CD4-positive, alpha-beta memory T cell (primary cell): Measurements from ENCODE around the gene SAC3D1. TPM values are rescaled to one million over a fixed set of nuclear protein-coding genes. Genes with fewer than 3 reads are reported as not detected.
A peak's percentile ranks its signal among the peaks of the same experiment; 100 is the strongest.

Source experiments
- CTCF ChIA-PET: fragments of 350-600 bp; sonication (Branson Sonifier 250); formaldehyde crosslinking; loops from one replicate; lab custom pipeline; 2021; ENCODE audit warnings: inconsistent platforms; ENCODE audit not compliant: partially characterized antibody; lab: Charles Lee
- POLR2A ChIA-PET: fragments of 350-600 bp; sonication (Branson Sonifier 250); formaldehyde crosslinking; loops from one replicate; lab custom pipeline; 2021; ENCODE audit not compliant: partially characterized antibody; lab: Charles Lee
- DNase-seq, 5 donors: peaks; one replicate each; pipeline versions ENCODE4 v3.0.0 to v3.0.0-alpha.2; 2020 to 2022; ENCODE audit warnings: mixed read lengths in 1 of 5
- H3K27ac ChIP-seq: one replicate; pipeline ENCODE4 v1.7.0; 2013; ENCODE audit warnings: low read depth, low read length
- H3K27me3 ChIP-seq: 2 replicates; pipeline ENCODE4 v1.7.0; 2013; ENCODE audit warnings: mild to moderate bottlenecking, low read length, moderate library complexity; ENCODE audit not compliant: insufficient read depth
- H3K36me3 ChIP-seq: 2 replicates; pipeline ENCODE4 v1.7.0; 2013; ENCODE audit warnings: mild to moderate bottlenecking, low read length, moderate library complexity; ENCODE audit not compliant: insufficient read depth
- H3K4me1 ChIP-seq: 2 replicates; pipeline ENCODE4 v1.7.0; 2013; ENCODE audit warnings: mild to moderate bottlenecking, low read length, moderate library complexity; ENCODE audit not compliant: insufficient read depth
- H3K4me3 ChIP-seq, 2 donors: one replicate each; pipeline ENCODE4 v1.7.0; 2013; ENCODE audit warnings: low read length in 2 of 2, mild to moderate bottlenecking in 1 of 2
- H3K9me3 ChIP-seq, 2 donors: one replicate each; pipeline ENCODE4 v1.7.0; 2013; ENCODE audit warnings: low read length in 2 of 2, control low read depth in 1 of 2; ENCODE audit not compliant: control insufficient read depth in 1 of 2
- H3K27ac Mint-ChIP-seq, 7 donors: one replicate each; pipeline ENCODE4 v1.8.0; 2020 to 2021; ENCODE audit warnings: mixed read lengths in 7 of 7, mild to moderate bottlenecking in 6 of 7, inconsistent platforms in 3 of 7, moderate library complexity in 3 of 7
- H3K27me3 Mint-ChIP-seq, 2 donors: one replicate each; pipeline ENCODE4 v1.8.0; 2020 to 2021; ENCODE audit warnings: mixed read lengths in 2 of 2
- H3K36me3 Mint-ChIP-seq, 2 donors: one replicate each; pipeline ENCODE4 v1.8.0; 2020 to 2021; ENCODE audit warnings: mixed read lengths in 2 of 2, inconsistent platforms in 1 of 2, mild to moderate bottlenecking in 1 of 2
- H3K4me1 Mint-ChIP-seq, 4 donors: one replicate each; pipeline ENCODE4 v1.8.0; 2020 to 2021; ENCODE audit warnings: mixed read lengths in 4 of 4, mild to moderate bottlenecking in 1 of 4
- H3K4me3 Mint-ChIP-seq, 8 donors: one replicate each; pipeline ENCODE4 v1.8.0; 2020 to 2021; ENCODE audit warnings: mixed read lengths in 8 of 8, mild to moderate bottlenecking in 7 of 8, moderate library complexity in 6 of 8, inconsistent platforms in 3 of 8
- H3K9me3 Mint-ChIP-seq, 8 donors: one replicate each; pipeline ENCODE4 v1.8.0; 2020 to 2021; ENCODE audit warnings: mixed read lengths in 8 of 8, mild to moderate bottlenecking in 5 of 8, inconsistent platforms in 3 of 8, moderate library complexity in 1 of 8
- intact Hi-C: fragments of 100-400 bp; cut with micrococcal nuclease; formaldehyde crosslinking; loops from one replicate; pipeline ENCODE4 v1.15.1; 2023
- polyA plus RNA-seq, 2 donors: library from polyadenylated mRNA; unstranded; fragments of 300-500 nt; fragmentation: Illumina TruSeq; gene quantifications; one replicate each; pipeline ENCODE4 v1.2.3, GENCODE V29; 2021
- total RNA-seq, 2 experiments: library from RNA; stranded (reverse); gene quantifications; one replicate each; pipeline ENCODE4 v1.2.3, GENCODE V29; 2021

SAC3D1 gene
- total and polyA plus RNA-seq, 4 experiments from 2014 or later, result 6.8 to 10.6 (median 10.0) TPM

GRCh38 chr11:65084598-65085375 lies 43.8 kb downstream of the SAC3D1 start:
- H3K4me3 Mint-ChIP-seq, result peak overlapping the region; percentile 92 to 96 (median 94)
- Histone ChIP-seq H3K4me3 (peak overlapping the region; percentile 50 to 75), H3K36me3 (peaks cover 37% of the 10 kb centered on the region), H3K9me3 (no peaks in the 10 kb centered on the region), H3K27ac (peak overlapping the region; percentile 94), H3K27me3 (no peaks in the 10 kb centered on the region), H3K4me1 (peaks cover 24% of the 10 kb centered on the region)
- intact Hi-C loops, result loop anchor here (1.0 kb wide), 8 partner anchors 12 to 306 kb away; partner anchors contain the start of genes FAU, MRPL49, PPP2R5B and SF1
- H3K36me3 Mint-ChIP-seq, result peaks cover 28 to 29% of the 10 kb centered on the region in 2 donors
- peaks cover 0 to 4% (median 0%) of the 10 kb centered on the region in 8 donors for H3K9me3 Mint-ChIP-seq
- ChIA-PET CTCF (interaction anchor here (1.0 to 1.8 kb wide), 8 partner anchors 10 to 70 kb away, joined by 3 to 9 read pairs (median 4); partner anchors contain the start of genes ARL2 and SAC3D1), POLR2A (interaction anchor here (0.8 to 3.0 kb wide), 7 partner anchors 9 to 37 kb away, joined by 3 to 17 read pairs (median 4); partner anchors contain the start of genes FAU, MRPL49, TM7SF2 and VPS51)
- DNase-seq, result no peak
- H3K27ac Mint-ChIP-seq, result peak overlapping the region; percentile 97 to 99 (median 98)
- H3K27me3 Mint-ChIP-seq, result no peaks in the 10 kb centered on the region
- H3K4me1 Mint-ChIP-seq, result peaks cover 9 to 42% (median 25%) of the 10 kb centered on the region in 4 donors

- CTCF ChIA-PET, result interaction anchor here (1.0 to 1.8 kb wide), 8 partner anchors 9 to 71 kb away, joined by 3 to 9 read pairs (median 4); partner anchors contain the start of genes ARL2 and SAC3D1
- Mint-ChIP-seq H3K27me3 (no peaks in the 10 kb centered on the region), H3K27ac (peak overlapping the region; percentile 97 to 99 (median 98)), H3K4me3 (peak overlapping the region; percentile 22 to 96 (median 94)), H3K36me3 (peaks cover 28 to 29% of the 10 kb centered on the region in 2 donors), H3K9me3 (peaks cover 0 to 4% (median 0%) of the 10 kb centered on the region in 8 donors), H3K4me1 (peaks cover 9 to 42% (median 25%) of the 10 kb centered on the region in 4 donors)
- DNase-seq, result no peak
- Histone ChIP-seq H3K27ac (no peak overlapping the region), H3K36me3 (peaks cover 38% of the 10 kb centered on the region), H3K4me1 (peaks cover 24% of the 10 kb centered on the region), H3K27me3 (no peaks in the 10 kb centered on the region), H3K9me3 (no peaks in the 10 kb centered on the region), H3K4me3 (no peak overlapping the region)
- intact Hi-C loops, result no loop called here
- POLR2A ChIA-PET, result interaction anchor here (0.6 to 3.0 kb wide), 8 partner anchors 9 to 46 kb away, joined by 3 to 17 read pairs (median 4); partner anchors contain the start of genes FAU, MRPL49, TM7SF2 and VPS51
Measured at GRCh38 chr11:65085446-65085845, 44.4 kb downstream of the SAC3D1 start.

GRCh38 chr11:65086809-65087208 lies 45.8 kb downstream of the SAC3D1 start:
- H3K9me3 Mint-ChIP-seq, result peaks cover 0 to 4% (median 0%) of the 10 kb centered on the region in 8 donors
- Histone ChIP-seq H3K9me3 (no peaks in the 10 kb centered on the region), H3K4me3 (no peak overlapping the region), H3K27me3 (no peaks in the 10 kb centered on the region), H3K4me1 (peaks cover 24% of the 10 kb centered on the region), H3K36me3 (peaks cover 38% of the 10 kb centered on the region), H3K27ac (no peak overlapping the region)
- peaks cover 28 to 29% of the 10 kb centered on the region in 2 donors for H3K36me3 Mint-ChIP-seq
- ChIA-PET CTCF (interaction anchor here (1.5 kb wide), 1 partner anchor 13 kb away, joined by 4 read pairs; no protein-coding TSS in a partner anchor), POLR2A (interaction anchor here (1.0 to 3.0 kb wide), 5 partner anchors 10 to 35 kb away, joined by 3 to 17 read pairs (median 14); partner anchors contain the start of genes FAU, MRPL49, TM7SF2 and VPS51)
- intact Hi-C loops, result no loop called here
- H3K4me3 Mint-ChIP-seq, result peak overlapping the region in 1 of 8 donors; percentile 49
- H3K27ac Mint-ChIP-seq, result no peak overlapping the region
- peaks cover 9 to 37% (median 25%) of the 10 kb centered on the region in 4 donors for H3K4me1 Mint-ChIP-seq
- no peaks in the 10 kb centered on the region for H3K27me3 Mint-ChIP-seq
- DNase-seq, result no peak

- CTCF ChIA-PET, result interaction anchor here (1.5 kb wide), 1 partner anchor 13 kb away, joined by 4 read pairs; no protein-coding TSS in a partner anchor
- Mint-ChIP-seq H3K4me3 (no peak overlapping the region), H3K36me3 (peaks cover 28 to 29% of the 10 kb centered on the region in 2 donors), H3K9me3 (peaks cover 0 to 4% (median 0%) of the 10 kb centered on the region in 8 donors), H3K4me1 (peaks cover 9 to 37% (median 25%) of the 10 kb centered on the region in 4 donors), H3K27me3 (no peaks in the 10 kb centered on the region), H3K27ac (no peak overlapping the region)
- POLR2A ChIA-PET, result interaction anchor here (1.0 to 3.0 kb wide), 4 partner anchors 10 to 35 kb away, joined by 3 to 17 read pairs (median 14); partner anchors contain the start of genes FAU, MRPL49, TM7SF2 and VPS51
- H3K27ac ChIP-seq, result no peak overlapping the region
- peaks cover 38% of the 10 kb centered on the region for H3K36me3 ChIP-seq
- intact Hi-C loops, result no loop called here
- no peaks in the 10 kb centered on the region for H3K27me3 ChIP-seq
- no peaks in the 10 kb centered on the region for H3K9me3 ChIP-seq
- no peak overlapping the region for H3K4me3 ChIP-seq
- DNase-seq, result no peak
- peaks cover 24% of the 10 kb centered on the region for H3K4me1 ChIP-seq
Measured at GRCh38 chr11:65087216-65087615, 46.2 kb downstream of the SAC3D1 start.

GRCh38 chr11:65087827-65088226 lies 46.8 kb downstream of the SAC3D1 start:
- ChIA-PET CTCF (no interaction called here), POLR2A (interaction anchor here (0.7 kb wide), 1 partner anchor 30 kb away, joined by 6 read pairs; the partner anchor contains the start of gene ZNHIT2)
- intact Hi-C loops, result no loop called here
- H3K4me1 Mint-ChIP-seq, result peaks cover 9 to 35% (median 23%) of the 10 kb centered on the region in 4 donors
- no peaks in the 10 kb centered on the region for H3K27me3 Mint-ChIP-seq
- no peaks in the 10 kb centered on the region for H3K9me3 ChIP-seq
- H3K9me3 Mint-ChIP-seq, result peaks cover 0 to 4% (median 0%) of the 10 kb centered on the region in 8 donors
- H3K27me3 ChIP-seq, result no peaks in the 10 kb centered on the region
- peaks cover 24% of the 10 kb centered on the region for H3K4me1 ChIP-seq
- no peak overlapping the region for H3K27ac ChIP-seq
- H3K27ac Mint-ChIP-seq, result no peak overlapping the region
- peaks cover 28 to 29% of the 10 kb centered on the region in 2 donors for H3K36me3 Mint-ChIP-seq
- H3K4me3 Mint-ChIP-seq, result no peak overlapping the region
- no peak for DNase-seq
- H3K4me3 ChIP-seq, result no peak overlapping the region
- H3K36me3 ChIP-seq, result peaks cover 38% of the 10 kb centered on the region

- no peaks in the 10 kb centered on the region for H3K9me3 ChIP-seq
- H3K4me3 ChIP-seq, result no peak overlapping the region
- CTCF ChIA-PET, result interaction anchor here (0.6 to 1.3 kb wide), 3 partner anchors 10 to 24 kb away, joined by 3 to 5 read pairs (median 4); partner anchors contain the start of gene TM7SF2
- Mint-ChIP-seq H3K27me3 (no peaks in the 10 kb centered on the region), H3K4me1 (peaks cover 5 to 17% (median 10%) of the 10 kb centered on the region in 4 donors), H3K27ac (peak overlapping the region in 1 of 7 donors; percentile 43), H3K9me3 (no peaks in the 10 kb centered on the region), H3K4me3 (no peak overlapping the region), H3K36me3 (peaks cover 21 to 28% of the 10 kb centered on the region in 2 donors)
- peaks cover 13% of the 10 kb centered on the region for H3K4me1 ChIP-seq
- H3K27ac ChIP-seq, result no peak overlapping the region
- H3K27me3 ChIP-seq, result no peaks in the 10 kb centered on the region
- H3K36me3 ChIP-seq, result peaks cover 38% of the 10 kb centered on the region
- POLR2A ChIA-PET, result interaction anchor here (17.5 kb wide), 1 partner anchor 25 kb away, joined by 320 read pairs; the partner anchor contains the start of genes FAU, MRPL49, TM7SF2 and ZNHIT2
- intact Hi-C loops, result no loop called here
- no peak for DNase-seq
Measured at GRCh38 chr11:65089621-65090020, 48.6 kb downstream of the SAC3D1 start.
